H9 (cell line): ENCODE measurements around the gene CISD2. TPM values are rescaled to one million over a fixed set of nuclear protein-coding genes. Genes with fewer than 3 reads are reported as not detected.
"Not testable (repeated sequence)": the region's sequence is repeated elsewhere in the genome, so short reads cannot be mapped to it uniquely, and the experiment has no call there.

Experiments
- DNase-seq: peaks from one replicate; pipeline ENCODE4 v3.0.0-alpha.2; 2017
- H2AFZ ChIP-seq: one replicate; pipeline ENCODE4 v1.6.1; 2013; ENCODE audit warnings: mild to moderate bottlenecking, low read length, control low read depth, moderate library complexity
- H2AK5ac ChIP-seq: 2 replicates; pipeline ENCODE4 v1.6.1; 2013; ENCODE audit warnings: low read length, control low read depth, mixed read lengths; ENCODE audit not compliant: insufficient read length
- H2BK120ac ChIP-seq: one replicate; pipeline ENCODE4 v1.6.1; 2013; ENCODE audit warnings: low read depth, mild to moderate bottlenecking, low read length, control low read depth, inconsistent platforms; ENCODE audit not compliant: poor library complexity, severe bottlenecking
- H2BK12ac ChIP-seq: 2 replicates; pipeline ENCODE4 v1.6.1; 2013; ENCODE audit warnings: low read length, control low read depth, mixed read lengths, low read depth; ENCODE audit not compliant: insufficient read length
- H2BK15ac ChIP-seq: 2 replicates; pipeline ENCODE4 v1.6.1; 2013; ENCODE audit warnings: low read depth, low read length, control low read depth
- H2BK20ac ChIP-seq: one replicate; pipeline ENCODE4 v1.6.1; 2013; ENCODE audit warnings: low read depth, mild to moderate bottlenecking, low read length, control low read depth, inconsistent platforms; ENCODE audit not compliant: poor library complexity, severe bottlenecking
- H2BK5ac ChIP-seq: 2 replicates; pipeline ENCODE4 v1.6.1; 2013; ENCODE audit warnings: low read length, control low read depth, mixed read lengths; ENCODE audit not compliant: insufficient read length
- H3K14ac ChIP-seq: 2 replicates; pipeline ENCODE4 v1.6.1; 2013; ENCODE audit warnings: low read length, control low read depth; ENCODE audit not compliant: insufficient read depth
- H3K18ac ChIP-seq: 2 replicates; pipeline ENCODE4 v1.6.1; 2013; ENCODE audit warnings: low read depth, mild to moderate bottlenecking, mixed read lengths, low read length, control low read depth; ENCODE audit not compliant: insufficient read length
- H3K23ac ChIP-seq: 2 replicates; pipeline ENCODE4 v1.6.1; 2013; ENCODE audit warnings: low read length, control low read depth, mixed read lengths, low read depth; ENCODE audit not compliant: insufficient read length
- H3K23me2 ChIP-seq: 2 replicates; pipeline ENCODE4 v1.6.1; 2013; ENCODE audit warnings: low read depth, mild to moderate bottlenecking, mixed read lengths, low read length, control low read depth; ENCODE audit not compliant: insufficient read length, poor library complexity, severe bottlenecking
- H3K27ac ChIP-seq: 2 replicates; pipeline ENCODE4 v1.5.1; 2013; ENCODE audit warnings: low read length, control low read depth, mixed read lengths, low read depth; ENCODE audit not compliant: insufficient read length
- H3K27me3 ChIP-seq: 2 replicates; pipeline ENCODE4 v1.6.1; 2013; ENCODE audit warnings: low read length, control low read depth, inconsistent platforms; ENCODE audit not compliant: insufficient read depth
- H3K4ac ChIP-seq: 2 replicates; pipeline ENCODE4 v1.6.1; 2013; ENCODE audit warnings: low read depth, mild to moderate bottlenecking, control low read depth, inconsistent platforms, low read length, moderate library complexity
- H3K4me1 ChIP-seq: 2 replicates; pipeline ENCODE4 v1.6.1; 2013; ENCODE audit warnings: low read length, control low read depth, inconsistent platforms; ENCODE audit not compliant: insufficient read depth
- H3K4me2 ChIP-seq: 2 replicates; pipeline ENCODE4 v1.6.1; 2013; ENCODE audit warnings: low read length, control low read depth, mixed read lengths; ENCODE audit not compliant: insufficient read length, insufficient read depth
- H3K56ac ChIP-seq: 2 replicates; pipeline ENCODE4 v1.6.1; 2013; ENCODE audit warnings: low read depth, mild to moderate bottlenecking, mixed read lengths, low read length, control low read depth; ENCODE audit not compliant: insufficient read length
- H3K79me1 ChIP-seq: 2 replicates; pipeline ENCODE4 v1.6.1; 2013; ENCODE audit warnings: low read depth, mild to moderate bottlenecking, moderate library complexity, low read length, control low read depth, inconsistent platforms; ENCODE audit not compliant: insufficient read depth, poor library complexity, severe bottlenecking
- H3K79me2 ChIP-seq: 2 replicates; pipeline ENCODE4 v1.6.1; 2013; ENCODE audit warnings: low read length, control low read depth, inconsistent platforms; ENCODE audit not compliant: insufficient read depth
- H3K9ac ChIP-seq: 2 replicates; pipeline ENCODE4 v1.6.1; 2013; ENCODE audit warnings: low read length, control low read depth, mixed read lengths; ENCODE audit not compliant: insufficient read length; ENCODE audit errors: extremely low read depth
- H3K9me3 ChIP-seq: one replicate; pipeline ENCODE4 v1.6.1; 2013; ENCODE audit warnings: low read depth, low read length, inconsistent platforms; ENCODE audit not compliant: control insufficient read depth
- H3T11ph ChIP-seq: one replicate; pipeline ENCODE4 v1.6.1; 2013; ENCODE audit warnings: mild to moderate bottlenecking, low read length, control low read depth, inconsistent platforms
- H4K20me1 ChIP-seq: one replicate; pipeline ENCODE4 v1.6.1; 2013; ENCODE audit not compliant: control insufficient read depth, insufficient read length, insufficient read depth
- H4K5ac ChIP-seq: 2 replicates; pipeline ENCODE4 v1.6.1; 2013; ENCODE audit warnings: low read depth, mild to moderate bottlenecking, mixed read lengths, low read length, control low read depth; ENCODE audit not compliant: insufficient read length
- H4K8ac ChIP-seq: replicated peaks from 2 replicates; pipeline ENCODE4 v1.6.1; 2013; ENCODE audit warnings: low read length, control low read depth, mixed read lengths, low read depth; ENCODE audit not compliant: insufficient read length
- H4K91ac ChIP-seq: 2 replicates; pipeline ENCODE4 v1.6.1; 2013; ENCODE audit warnings: low read depth, mild to moderate bottlenecking, moderate library complexity, mixed read lengths, low read length, control low read depth; ENCODE audit not compliant: insufficient read length
- H3K27ac Mint-ChIP-seq, 3 experiments: 2 replicates in 2 of 3; 3 replicates in 1 of 3; pipeline ENCODE4 v1.8.0; 2020 to 2021; ENCODE audit warnings: mixed read lengths in 3 of 3, mild to moderate bottlenecking in 1 of 3, moderate library complexity in 1 of 3
- H3K27me3 Mint-ChIP-seq: 2 replicates; pipeline ENCODE4 v1.8.0; 2021; ENCODE audit warnings: low read depth, mild to moderate bottlenecking, moderate library complexity, mixed read lengths
- H3K36me3 Mint-ChIP-seq, 3 experiments: 2 replicates in 2 of 3; 3 replicates in 1 of 3; pipeline ENCODE4 v1.8.0; 2020 to 2021; ENCODE audit warnings: low read depth in 3 of 3, mixed read lengths in 3 of 3; ENCODE audit not compliant: insufficient read depth in 1 of 3
- H3K4me1 Mint-ChIP-seq, 2 experiments: 2 replicates each; pipeline ENCODE4 v1.8.0; 2020; ENCODE audit warnings: mixed read lengths in 2 of 2
- H3K4me3 Mint-ChIP-seq, 2 experiments: 2 replicates in 1 of 2; 3 replicates in 1 of 2; pipeline ENCODE4 v1.8.0; 2020 to 2021; ENCODE audit warnings: mild to moderate bottlenecking in 2 of 2, mixed read lengths in 2 of 2, moderate library complexity in 1 of 2
- H3K9me3 Mint-ChIP-seq, 2 experiments: 2 replicates in 1 of 2; 3 replicates in 1 of 2; pipeline ENCODE4 v1.8.0; 2020; ENCODE audit warnings: mild to moderate bottlenecking in 2 of 2, mixed read lengths in 2 of 2, moderate library complexity in 1 of 2
- WGBS: extraction: QIAGEN DNeasy Blood & Tissue Kit; methylation state at CpG from one replicate; pipeline ENCODE4 v1.1.7; 2013; ENCODE audit warnings: missing lambda C conversion rate, low lambda C conversion rate, mixed read lengths; ENCODE audit not compliant: insufficient read length; ENCODE audit errors: extremely low coverage; 5-methylcytosine and 5-hydroxymethylcytosine counted together
- total RNA-seq: library from RNA; stranded (reverse); gene quantifications from 2 replicates; pipeline ENCODE4 v1.2.1, GENCODE V29; 2021

Gene CISD2
- total RNA-seq, 1 experiment from 2014 or later: 45.6 TPM

DNA sequence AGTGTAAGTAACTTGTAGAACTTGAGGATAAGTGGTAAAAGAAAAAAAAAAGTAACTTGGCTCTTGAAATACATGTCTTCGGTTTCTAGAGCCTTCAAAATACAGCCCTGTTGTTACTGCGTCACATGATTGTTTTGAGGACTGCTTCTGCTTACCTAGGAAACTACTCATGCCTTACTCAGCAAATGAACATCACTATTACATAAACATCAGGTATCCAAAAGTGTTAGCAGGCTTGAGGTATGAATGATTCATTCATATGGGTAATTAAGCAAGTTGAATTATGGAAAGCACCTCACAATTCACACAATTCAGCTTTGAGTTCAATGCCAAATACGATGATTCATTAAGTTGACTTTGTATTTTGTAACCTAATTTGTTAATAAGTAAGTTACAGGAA, 21.1 kb downstream of the CISD2 start:
- H3K9ac ChIP-seq, H3K27ac ChIP-seq, H3K79me1 ChIP-seq, H2AK5ac ChIP-seq, H3K9me3 Mint-ChIP-seq, H2BK5ac ChIP-seq, H3K18ac ChIP-seq, H3K27ac Mint-ChIP-seq, H4K5ac ChIP-seq, H3K9me3 ChIP-seq, H3K4me1 ChIP-seq, H2BK12ac ChIP-seq, H2AFZ ChIP-seq, DNase-seq, H3K23ac ChIP-seq, H3K27me3 ChIP-seq, H2BK120ac ChIP-seq, H4K20me1 ChIP-seq, H3K79me2 ChIP-seq, H3K4ac ChIP-seq, H3K14ac ChIP-seq, H3T11ph ChIP-seq, H3K56ac ChIP-seq, H4K91ac ChIP-seq, H2BK20ac ChIP-seq, H3K23me2 ChIP-seq, H3K4me2 ChIP-seq, H3K4me3 Mint-ChIP-seq, H4K8ac ChIP-seq, H2BK15ac ChIP-seq, H3K27me3 Mint-ChIP-seq: not testable (repeated sequence)
- Mint-ChIP-seq H3K36me3 (peaks cover 4 to 12% (median 6%) of the 10 kb centered on the region in 3 experiments; a peak in 4 of 7 replicates), H3K4me1 (peaks cover 11 to 17% of the 10 kb centered on the region in 2 experiments)
- no CpG with 5 or more reads among the region's 3 CpGs for WGBS

DNA sequence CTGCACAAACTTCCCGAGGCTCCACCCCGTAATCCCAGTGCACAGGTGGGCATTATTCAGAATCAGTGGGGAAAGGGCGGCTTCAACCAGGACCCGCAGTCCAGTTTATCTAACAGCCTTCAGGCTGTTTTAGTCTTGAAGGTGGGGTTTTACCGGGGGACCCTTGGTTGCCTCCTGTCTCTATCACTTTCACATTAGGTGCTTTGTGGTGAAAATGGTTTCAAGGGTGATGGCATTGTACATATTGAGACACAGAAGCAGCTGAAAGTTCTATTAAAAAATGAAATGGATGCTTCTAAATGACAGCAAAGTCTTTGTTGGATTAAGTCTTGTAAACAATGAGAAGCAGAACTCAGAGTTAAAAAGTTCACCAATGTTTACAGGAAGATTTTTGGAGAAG, 27.8 kb downstream of the CISD2 start:
- H3K79me2 ChIP-seq, H4K5ac ChIP-seq, H3K4me2 ChIP-seq, H2BK5ac ChIP-seq, H3K27ac Mint-ChIP-seq, H3K79me1 ChIP-seq, H3K9me3 Mint-ChIP-seq, H3K23ac ChIP-seq, H2BK20ac ChIP-seq, H4K20me1 ChIP-seq, DNase-seq, H3K23me2 ChIP-seq, H3K4me3 Mint-ChIP-seq, H2BK12ac ChIP-seq, H2BK120ac ChIP-seq, H3K27ac ChIP-seq, H3K27me3 ChIP-seq, H3K9ac ChIP-seq, H3K9me3 ChIP-seq, H3K18ac ChIP-seq, H3K4me1 Mint-ChIP-seq, H3K14ac ChIP-seq, H3K27me3 Mint-ChIP-seq, H3K56ac ChIP-seq, H2BK15ac ChIP-seq, H4K8ac ChIP-seq, H3T11ph ChIP-seq, H3K36me3 Mint-ChIP-seq, H3K4me1 ChIP-seq, H2AFZ ChIP-seq, H2AK5ac ChIP-seq, H4K91ac ChIP-seq, H3K4ac ChIP-seq: not testable (repeated sequence)
- WGBS: no CpG with 5 or more reads among the region's 5 CpGs
